CD8-positive, alpha-beta memory T cell (primary cell): ENCODE measurements around the gene FXYD4. TPM values are rescaled to one million over a fixed set of nuclear protein-coding genes. Genes with fewer than 3 reads are reported as not detected.
"Not testable (repeated sequence)": the region's sequence is repeated elsewhere in the genome, so short reads cannot be mapped to it uniquely, and the experiment has no call there.

ENCODE experiments used
- CTCF ChIA-PET: fragments of 350-600 bp; sonication (Branson Sonifier 250); formaldehyde crosslinking; loops from one replicate; lab custom pipeline; 2021; ENCODE audit warnings: antibody characterized with exemption; lab: Charles Lee
- POLR2A ChIA-PET: fragments of 350-600 bp; sonication (Branson Sonifier 250); formaldehyde crosslinking; loops from one replicate; lab custom pipeline; 2021; ENCODE audit warnings: antibody characterized with exemption; lab: Charles Lee
- DNase-seq, 5 donors: peaks; one replicate each; pipeline versions ENCODE4 v3.0.0 to v3.0.0-alpha.2; 2020 to 2022; ENCODE audit warnings: mixed read lengths in 1 of 5
- H3K27ac ChIP-seq: one replicate; pipeline ENCODE4 v1.7.0; 2013; ENCODE audit warnings: low read depth, mild to moderate bottlenecking, low read length, moderate library complexity
- H3K27me3 ChIP-seq: 2 replicates; pipeline ENCODE4 v1.7.0; 2013; ENCODE audit warnings: low read length, mild to moderate bottlenecking; ENCODE audit not compliant: insufficient read depth, poor library complexity, severe bottlenecking
- H3K36me3 ChIP-seq: 2 replicates; pipeline ENCODE4 v1.7.0; 2013; ENCODE audit warnings: mild to moderate bottlenecking, low read length, moderate library complexity; ENCODE audit not compliant: insufficient read depth
- H3K4me1 ChIP-seq: 2 replicates; pipeline ENCODE4 v1.7.0; 2013; ENCODE audit warnings: mild to moderate bottlenecking, low read length, moderate library complexity; ENCODE audit not compliant: insufficient read depth
- H3K4me3 ChIP-seq: 2 replicates; pipeline ENCODE4 v1.7.0; 2013; ENCODE audit warnings: mild to moderate bottlenecking, low read length
- H3K9me3 ChIP-seq: 2 replicates; pipeline ENCODE4 v1.7.0; 2013; ENCODE audit warnings: mild to moderate bottlenecking, low read length
- H3K27ac Mint-ChIP-seq, 8 donors: one replicate each; pipeline ENCODE4 v1.8.0; 2020 to 2021; ENCODE audit warnings: mixed read lengths in 8 of 8, mild to moderate bottlenecking in 6 of 8, inconsistent platforms in 3 of 8, moderate library complexity in 3 of 8
- H3K27me3 Mint-ChIP-seq, 2 donors: one replicate each; pipeline ENCODE4 v1.8.0; 2020 to 2021; ENCODE audit warnings: mixed read lengths in 2 of 2, mild to moderate bottlenecking in 1 of 2, moderate library complexity in 1 of 2
- H3K36me3 Mint-ChIP-seq, 3 donors: one replicate each; pipeline ENCODE4 v1.8.0; 2020 to 2021; ENCODE audit warnings: mixed read lengths in 3 of 3, inconsistent platforms in 1 of 3, mild to moderate bottlenecking in 1 of 3
- H3K4me1 Mint-ChIP-seq, 3 donors: one replicate each; pipeline ENCODE4 v1.8.0; 2020 to 2021; ENCODE audit warnings: mixed read lengths in 3 of 3, inconsistent platforms in 1 of 3, mild to moderate bottlenecking in 1 of 3
- H3K4me3 Mint-ChIP-seq, 7 donors: one replicate each; pipeline ENCODE4 v1.8.0; 2020 to 2021; ENCODE audit warnings: mixed read lengths in 7 of 7, mild to moderate bottlenecking in 6 of 7, moderate library complexity in 4 of 7, inconsistent platforms in 2 of 7
- H3K9me3 Mint-ChIP-seq, 5 donors: one replicate each; pipeline ENCODE4 v1.8.0; 2020 to 2022; ENCODE audit warnings: mixed read lengths in 5 of 5, mild to moderate bottlenecking in 3 of 5, moderate library complexity in 2 of 5, inconsistent platforms in 1 of 5
- polyA plus RNA-seq: library from polyadenylated mRNA; unstranded; fragments of 300-500 nt; fragmentation: Illumina TruSeq; gene quantifications from one replicate; pipeline ENCODE4 v1.2.3, GENCODE V29; 2021
- total RNA-seq, 2 experiments: library from RNA; stranded (reverse); gene quantifications; one replicate each; pipeline ENCODE4 v1.2.3, GENCODE V29; 2021

Gene FXYD4
- total and polyA plus RNA-seq, 3 experiments from 2014 or later = not detected

- Mint-ChIP-seq H3K36me3 (peaks cover 9 to 85% (median 27%) of the 10 kb centered on the region in 3 donors), H3K4me3 (no peak overlapping the region), H3K9me3 (no peaks in the 10 kb centered on the region), H3K4me1 (peaks cover 64 to 90% (median 87%) of the 10 kb centered on the region in 3 donors), H3K27ac (peak overlapping the region; percentile 36 to 98 (median 90)), H3K27me3 (no peaks in the 10 kb centered on the region)
- Histone ChIP-seq H3K27ac (peak overlapping the region; percentile 21), H3K36me3 (peaks cover 56% of the 10 kb centered on the region), H3K9me3 (no peaks in the 10 kb centered on the region), H3K27me3 (no peaks in the 10 kb centered on the region), H3K4me3 (no peak overlapping the region), H3K4me1 (peaks cover 74% of the 10 kb centered on the region)
- CTCF ChIA-PET = no interaction called here
- POLR2A ChIA-PET = no interaction called here
- no peak for DNase-seq
These were observed 21.3 kb downstream of the FXYD4 start for GRCh38 chr10:43392748-43393147.

- H3K9me3 ChIP-seq, H3K27me3 ChIP-seq, H3K4me3 ChIP-seq, H3K9me3 Mint-ChIP-seq, DNase-seq, H3K27me3 Mint-ChIP-seq, H3K27ac ChIP-seq: not testable (repeated sequence)
- ChIA-PET POLR2A (interaction anchor here (1.8 kb wide), 1 partner anchor 14 kb away, joined by 10 read pairs; no protein-coding TSS in a partner anchor), CTCF (interaction anchor here (1.2 to 1.4 kb wide), 2 partner anchors 14 to 101 kb away, joined by 3 to 4 read pairs; no protein-coding TSS in a partner anchor)
- H3K36me3 Mint-ChIP-seq = peaks cover 9 to 81% (median 24%) of the 10 kb centered on the region in 3 donors
- H3K36me3 ChIP-seq = peaks cover 52% of the 10 kb centered on the region
- H3K4me1 ChIP-seq = peaks cover 75% of the 10 kb centered on the region
- peak overlapping the region in 1 of 7 donors; percentile 14 for H3K4me3 Mint-ChIP-seq
- H3K4me1 Mint-ChIP-seq = peaks cover 64 to 90% (median 87%) of the 10 kb centered on the region in 3 donors
- H3K27ac Mint-ChIP-seq = peak overlapping the region; percentile 36 to 98 (median 90)
These were observed 21.8 kb downstream of the FXYD4 start for GRCh38 chr10:43393186-43393585.

- Histone ChIP-seq H3K4me3 (no peak overlapping the region), H3K27me3 (no peaks in the 10 kb centered on the region), H3K9me3 (no peaks in the 10 kb centered on the region), H3K36me3 (peaks cover 47% of the 10 kb centered on the region), H3K4me1 (peaks cover 75% of the 10 kb centered on the region), H3K27ac (peak overlapping the region; percentile 10)
- no peaks in the 10 kb centered on the region for H3K9me3 Mint-ChIP-seq
- peaks cover 9 to 75% (median 18%) of the 10 kb centered on the region in 3 donors for H3K36me3 Mint-ChIP-seq
- H3K27ac Mint-ChIP-seq = peak overlapping the region; percentile 36 to 99 (median 88)
- peak overlapping the region in 1 of 7 donors; percentile 93 for H3K4me3 Mint-ChIP-seq
- CTCF ChIA-PET = interaction anchor here (1.2 to 1.4 kb wide), 2 partner anchors 14 to 102 kb away, joined by 3 to 4 read pairs; no protein-coding TSS in a partner anchor
- DNase-seq = no peak
- H3K27me3 Mint-ChIP-seq = no peaks in the 10 kb centered on the region
- POLR2A ChIA-PET = interaction anchor here (1.8 kb wide), 1 partner anchor 14 kb away, joined by 10 read pairs; no protein-coding TSS in a partner anchor
- H3K4me1 Mint-ChIP-seq = peaks cover 62 to 90% (median 86%) of the 10 kb centered on the region in 3 donors
These were observed 22.3 kb downstream of the FXYD4 start for GRCh38 chr10:43393606-43394360.

- Histone ChIP-seq H3K9me3 (no peaks in the 10 kb centered on the region), H3K4me1 (peaks cover 77% of the 10 kb centered on the region), H3K27me3 (no peaks in the 10 kb centered on the region), H3K36me3 (peaks cover 37% of the 10 kb centered on the region), H3K27ac (peak overlapping the region; percentile 89), H3K4me3 (peak overlapping the region; percentile 57)
- peaks cover 9 to 72% (median 24%) of the 10 kb centered on the region in 3 donors for H3K36me3 Mint-ChIP-seq
- peak overlapping the region; percentile 44 to 99 (median 96) for H3K27ac Mint-ChIP-seq
- no peak for DNase-seq
- ChIA-PET POLR2A (interaction anchor here (0.6 to 1.8 kb wide), 2 partner anchors 12 to 62 kb away, joined by 7 to 10 read pairs; no protein-coding TSS in a partner anchor), CTCF (interaction anchor here (2.3 to 4.2 kb wide), 3 partner anchors 11 to 67 kb away, joined by 10 to 17 read pairs (median 12); no protein-coding TSS in a partner anchor)
- peaks cover 66 to 90% (median 86%) of the 10 kb centered on the region in 3 donors for H3K4me1 Mint-ChIP-seq
- H3K9me3 Mint-ChIP-seq = no peaks in the 10 kb centered on the region
- H3K4me3 Mint-ChIP-seq = peak overlapping the region; percentile 89 to 97 (median 93)
- no peaks in the 10 kb centered on the region for H3K27me3 Mint-ChIP-seq
These were observed 23.4 kb downstream of the FXYD4 start for GRCh38 chr10:43394868-43395267.

- ChIA-PET POLR2A (interaction anchor here (0.5 to 2.2 kb wide), 7 partner anchors 12 to 258 kb away, joined by 3 to 15 read pairs (median 7); partner anchors contain the start of genes CSGALNACT2 and HNRNPF), CTCF (interaction anchor here (1.1 to 4.2 kb wide), 8 partner anchors 10 to 66 kb away, joined by 3 to 17 read pairs (median 4); no protein-coding TSS in a partner anchor)
- no peaks in the 10 kb centered on the region for H3K27me3 ChIP-seq
- peaks cover 9 to 69% (median 19%) of the 10 kb centered on the region in 3 donors for H3K36me3 Mint-ChIP-seq
- H3K4me1 Mint-ChIP-seq = peaks cover 69 to 90% (median 86%) of the 10 kb centered on the region in 3 donors
- peak overlapping the region; percentile 57 for H3K4me3 ChIP-seq
- no peaks in the 10 kb centered on the region for H3K9me3 ChIP-seq
- peak overlapping the region; percentile 89 to 97 (median 93) for H3K4me3 Mint-ChIP-seq
- peak overlapping the region; percentile 89 for H3K27ac ChIP-seq
- peaks cover 30% of the 10 kb centered on the region for H3K36me3 ChIP-seq
- DNase-seq = peak in 4 of 5 donors; percentile 20 to 59 (median 36)
- H3K9me3 Mint-ChIP-seq = no peaks in the 10 kb centered on the region
- no peaks in the 10 kb centered on the region for H3K27me3 Mint-ChIP-seq
- H3K27ac Mint-ChIP-seq = peak overlapping the region; percentile 44 to 99 (median 96)
- H3K4me1 ChIP-seq = peaks cover 78% of the 10 kb centered on the region
These were observed 24.2 kb downstream of the FXYD4 start for GRCh38 chr10:43395571-43396060.

GRCh38 chr10:43396061-43396927 is 24.9 kb downstream of the FXYD4 start:
- H3K4me1 ChIP-seq = peaks cover 80% of the 10 kb centered on the region
- peak overlapping the region; percentile 44 to 99 (median 96) for H3K27ac Mint-ChIP-seq
- H3K36me3 Mint-ChIP-seq = peaks cover 9 to 63% (median 17%) of the 10 kb centered on the region in 3 donors

More at GRCh38 chr10:43396061-43396927, 24.9 kb downstream of the FXYD4 start:
- Mint-ChIP-seq H3K4me1 (peaks cover 72 to 90% (median 88%) of the 10 kb centered on the region in 3 donors), H3K27me3 (no peaks in the 10 kb centered on the region), H3K4me3 (peak overlapping the region; percentile 89 to 97 (median 93)), H3K9me3 (no peaks in the 10 kb centered on the region)
- peak overlapping the region; percentile 89 for H3K27ac ChIP-seq
- no peaks in the 10 kb centered on the region for H3K27me3 ChIP-seq
- H3K4me3 ChIP-seq = peak overlapping the region; percentile 57
- H3K9me3 ChIP-seq = no peaks in the 10 kb centered on the region
- peak; percentile 58 to 76 (median 61) for DNase-seq
- CTCF ChIA-PET = interaction anchor here (1.1 to 4.2 kb wide), 8 partner anchors 9 to 66 kb away, joined by 3 to 17 read pairs (median 4); no protein-coding TSS in a partner anchor
- H3K36me3 ChIP-seq = peaks cover 25% of the 10 kb centered on the region
- POLR2A ChIA-PET = interaction anchor here (0.6 to 2.2 kb wide), 10 partner anchors 10 to 258 kb away, joined by 3 to 15 read pairs (median 4); partner anchors contain the start of genes CSGALNACT2, HNRNPF and ZNF487
